HCT116 (cell line): ENCODE measurements around the gene KAT6B. TPM values are rescaled to one million over a fixed set of nuclear protein-coding genes. Genes with fewer than 3 reads are reported as not detected.
"Not testable (repeated sequence)": the region's sequence is repeated elsewhere in the genome, so short reads cannot be mapped to it uniquely, and the experiment has no call there.

ENCODE experiments used
- ATAC-seq: fragments of 200-7000 bp; cut with Tn5 transposase; 2 replicates; pipeline ENCODE4 v1.9.1; 2020; ENCODE audit warnings: mild to moderate bottlenecking, moderate library complexity
- BruUV-seq: library from RNA; stranded (reverse); fragments of 400-500 nt; replicated peaks from 2 replicates; lab custom pipeline; 2021; lab: Mats Ljungman, UMichigan
- CTCF ChIA-PET: fragments of 300-600 bp; sonication (Branson Sonifier 250); formaldehyde crosslinking; loops from one replicate; lab custom pipeline; 2021; ENCODE audit warnings: antibody characterized with exemption; lab: Charles Lee
- POLR2A ChIA-PET: fragments of 300-600, 350-600 bp; sonication (Branson Sonifier 250); formaldehyde crosslinking; loops from one replicate; lab custom pipeline; 2021; ENCODE audit warnings: antibody characterized with exemption; lab: Charles Lee
- RAD21 ChIA-PET, 2 experiments: fragments of 300-600 bp; sonication (Branson Sonifier 250); formaldehyde crosslinking; loops; one replicate each; lab custom pipeline; 2023; ENCODE audit warnings: low total read pairs in 2 of 2; ENCODE audit not compliant: uncharacterized antibody in 2 of 2, unreplicated experiment in 2 of 2, low non-redundant PET in 1 of 2; lab: Charles Lee
- DNase-seq: peaks from one replicate; pipeline ENCODE4 v3.0.0-alpha.2; 2010; ENCODE audit warnings: low read depth, low spot score
- H2AFZ ChIP-seq: fragments of 200-600 bp; shearing (Covaris generic), sonication (generic); 2 replicates; pipeline ENCODE4 v1.6.1; 2017; ENCODE audit warnings: low read depth, mixed run types, mixed read lengths, antibody characterized with exemption, low read length; ENCODE audit not compliant: poor library complexity, severe bottlenecking
- H3K27ac ChIP-seq: 2 replicates; pipeline ENCODE4 v1.5.1; 2012; ENCODE audit warnings: low read depth, low read length
- H3K27me3 ChIP-seq: fragments of 200-600 bp; sonication (generic); 2 replicates; pipeline ENCODE4 v1.6.1; 2016; ENCODE audit warnings: mixed run types, low read length, mixed read lengths; ENCODE audit not compliant: insufficient read depth
- H3K36me3 ChIP-seq, 2 experiments: fragments of 200-500 bp in 1 of 2; fragments of 200-600 bp in 1 of 2; sonication (Bioruptor generic) in 1 of 2; sonication (generic) in 1 of 2; 2 replicates each; pipeline versions ENCODE4 v1.5.1 to v1.6.1; 2014 to 2016; ENCODE audit warnings: low read length in 2 of 2, inconsistent platforms in 1 of 2, mixed read lengths in 1 of 2, mixed run types in 1 of 2; ENCODE audit not compliant: insufficient read depth in 2 of 2, control insufficient read depth in 1 of 2
- H3K4me1 ChIP-seq, 2 experiments: fragments of 200-600 bp in 1 of 2; sonication (generic) in 1 of 2; 2 replicates each; pipeline versions ENCODE4 v1.5.1 to v1.6.1; 2012 to 2017; ENCODE audit warnings: low read length in 2 of 2, inconsistent platforms in 1 of 2, mild to moderate bottlenecking in 1 of 2, mixed read lengths in 1 of 2, mixed run types in 1 of 2, moderate library complexity in 1 of 2; ENCODE audit not compliant: insufficient read depth in 2 of 2, control insufficient read depth in 1 of 2
- H3K4me2 ChIP-seq: fragments of 200-600 bp; sonication (generic); 2 replicates; pipeline ENCODE4 v1.6.1; 2017; ENCODE audit warnings: mixed run types, low read length, mixed read lengths
- H3K4me3 ChIP-seq, 2 experiments: fragments of 200-600 bp in 1 of 2; sonication (generic) in 1 of 2; replicated peaks in 1 of 2; 2 replicates each; pipeline ENCODE4 v1.5.1; 2011 to 2016; ENCODE audit warnings: low read length in 2 of 2, control low read depth in 1 of 2, low read depth in 1 of 2, mild to moderate bottlenecking in 1 of 2, mixed read lengths in 1 of 2, mixed run types in 1 of 2
- H3K79me2 ChIP-seq: fragments of 200-600 bp; sonication (generic); 2 replicates; pipeline ENCODE4 v1.6.1; 2017; ENCODE audit warnings: mild to moderate bottlenecking, mixed run types, low read length, moderate library complexity, mixed read lengths; ENCODE audit not compliant: insufficient read depth
- H3K9ac ChIP-seq: fragments of 200-600 bp; sonication (generic); 2 replicates; pipeline ENCODE4 v1.6.1; 2016; ENCODE audit warnings: low read length, mixed read lengths
- H3K9me2 ChIP-seq: fragments of 200-600 bp; sonication (generic), shearing (Covaris generic); 2 replicates; pipeline ENCODE4 v1.6.1; 2017; ENCODE audit warnings: mixed run types, mild to moderate bottlenecking, moderate library complexity; ENCODE audit not compliant: insufficient read depth
- H3K9me3 ChIP-seq, 2 experiments: fragments of 200-500 bp in 1 of 2; fragments of 200-600 bp in 1 of 2; sonication (Bioruptor generic) in 1 of 2; sonication (generic) in 1 of 2; 2 replicates each; pipeline ENCODE4 v1.6.1; 2014 to 2017; ENCODE audit warnings: low read length in 2 of 2, mixed read lengths in 2 of 2, inconsistent platforms in 1 of 2, low read depth in 1 of 2, mild to moderate bottlenecking in 1 of 2, mixed run types in 1 of 2, moderate library complexity in 1 of 2; ENCODE audit not compliant: control insufficient read depth in 1 of 2, insufficient read depth in 1 of 2
- H4K20me1 ChIP-seq: fragments of 200-600 bp; sonication (generic), shearing (Covaris generic); 2 replicates; pipeline ENCODE4 v1.6.1; 2017; ENCODE audit warnings: mixed run types, mild to moderate bottlenecking, moderate library complexity; ENCODE audit not compliant: insufficient read depth
- CBX3 ChIP-seq: IDR thresholded peaks from 2 replicates; pipeline ENCODE4 v1.6.1; 2012; ENCODE audit warnings: low read depth
- CEBPB ChIP-seq: IDR thresholded peaks from 2 replicates; pipeline ENCODE4 v1.6.1; 2012; ENCODE audit warnings: low read depth
- EGR1 ChIP-seq: IDR thresholded peaks from 2 replicates; pipeline ENCODE4 v1.6.1; 2012; ENCODE audit warnings: low read depth
- JUND ChIP-seq: IDR thresholded peaks from 2 replicates; pipeline ENCODE4 v1.6.1; 2012
- MAX ChIP-seq: IDR thresholded peaks from 2 replicates; pipeline ENCODE4 v1.6.1; 2012
- POLR2AphosphoS5 ChIP-seq: IDR thresholded peaks from 2 replicates; pipeline ENCODE4 v1.6.1; 2011; ENCODE audit warnings: mild to moderate bottlenecking, low read depth, low read length, moderate library complexity
- RAD21 ChIP-seq: IDR thresholded peaks from 2 replicates; pipeline ENCODE4 v1.6.1; 2012; ENCODE audit warnings: low read depth, mild to moderate bottlenecking
- SRF ChIP-seq: IDR thresholded peaks from 2 replicates; pipeline ENCODE4 v1.6.1; 2012; ENCODE audit warnings: low read depth
- YY1 ChIP-seq: IDR thresholded peaks from 2 replicates; pipeline ENCODE4 v1.6.1; 2011; ENCODE audit warnings: low read length, low read depth, moderate library complexity, mild to moderate bottlenecking; ENCODE audit not compliant: insufficient replicate concordance; ENCODE audit errors: extremely low read depth
- ZFX ChIP-seq: fragments of 450-650 bp; IDR thresholded peaks from 2 replicates; pipeline ENCODE4 v1.6.1; 2017
- ZNF274 ChIP-seq: fragments of 200-500 bp; sonication (Bioruptor generic); IDR thresholded peaks from 2 replicates; pipeline ENCODE4 v1.6.1; 2014; ENCODE audit warnings: mild to moderate bottlenecking, low read depth, low read length, inconsistent platforms
- intact Hi-C: fragments of 100-400 bp; cut with micrococcal nuclease; formaldehyde crosslinking; loops from 2 replicates; pipeline ENCODE4 v1.10.0; 2022
- total RNA-seq: library from RNA; stranded (reverse); gene quantifications from one replicate; pipeline ENCODE4 v1.2.1, GENCODE V29; 2021; ENCODE audit not compliant: unreplicated experiment
- TF ChIP-seq, protein P1 (sequence below): IDR thresholded peaks from 2 replicates; pipeline ENCODE4 v1.6.1; 2012
- TF ChIP-seq, protein P2 (sequence below): IDR thresholded peaks from 2 replicates; pipeline ENCODE4 v1.6.1; 2012; ENCODE audit warnings: low read depth

The KAT6B gene
- total RNA-seq, 1 experiment from 2014 or later = 17.8 TPM

DNA sequence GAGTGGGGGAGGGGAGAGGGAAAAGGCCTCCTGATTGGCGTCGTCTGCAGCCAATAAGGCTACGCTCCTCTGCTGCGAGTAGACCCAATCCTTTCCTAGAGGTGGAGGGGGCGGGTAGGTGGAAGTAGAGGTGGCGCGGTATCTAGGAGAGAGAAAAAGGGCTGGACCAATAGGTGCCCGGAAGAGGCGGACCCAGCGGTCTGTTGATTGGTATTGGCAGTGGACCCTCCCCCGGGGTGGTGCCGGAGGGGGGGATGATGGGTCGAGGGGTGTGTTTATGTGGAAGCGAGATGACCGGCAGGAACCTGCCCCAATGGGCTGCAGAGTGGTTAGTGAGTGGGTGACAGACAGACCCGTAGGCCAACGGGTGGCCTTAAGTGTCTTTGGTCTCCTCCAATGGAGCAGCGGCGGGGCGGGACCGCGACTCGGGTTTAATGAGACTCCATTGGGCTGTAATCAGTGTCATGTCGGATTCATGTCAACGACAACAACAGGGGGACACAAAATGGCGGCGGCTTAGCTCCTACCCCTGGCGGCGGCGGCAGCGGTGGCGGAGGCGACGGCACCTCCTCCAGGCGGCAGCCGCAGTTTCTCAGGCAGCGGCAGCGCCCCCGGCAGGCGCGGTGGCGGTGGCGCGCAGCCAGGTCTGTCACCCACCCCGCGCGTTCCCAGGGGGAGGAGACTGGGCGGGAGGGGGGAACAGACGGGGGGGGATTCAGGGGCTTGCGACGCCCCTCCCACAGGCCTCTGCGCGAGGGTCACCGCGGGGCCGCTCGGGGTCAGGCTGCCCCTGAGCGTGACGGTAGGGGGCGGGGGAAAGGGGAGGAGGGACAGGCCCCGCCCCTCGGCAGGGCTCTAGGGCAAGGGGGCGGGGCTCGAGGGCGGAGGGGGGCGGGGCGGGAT, at the start of gene KAT6B (continued):
- TF ChIP-seq ZNF274 (no peak), POLR2AphosphoS5 (peak; percentile 60)

GRCh38 chr10:74778436-74779094, 47.8 kb upstream of the KAT6B start:
- CTCF ChIA-PET = no interaction called here
- H2AFZ ChIP-seq = no peak overlapping the region
- H3K4me2 ChIP-seq = no peak overlapping the region
- POLR2A ChIA-PET = no interaction called here
- H3K9ac ChIP-seq = no peak overlapping the region
- peaks cover 0 to 5% of the 10 kb centered on the region in 2 experiments; a peak in 1 of 4 replicates for H3K9me3 ChIP-seq
- H3K9me2 ChIP-seq = no peaks in the 10 kb centered on the region
- RAD21 ChIA-PET = no interaction called here
- DNase-seq = no peak
- no peak for ATAC-seq
- H3K4me3 ChIP-seq = no peak overlapping the region
- BruUV-seq = no TSS peak
- no peak for TF ChIP-seq JUND
- TF ChIP-seq CEBPB = no peak
- no peak for TF ChIP-seq CBX3
- TF ChIP-seq, protein P1, sequence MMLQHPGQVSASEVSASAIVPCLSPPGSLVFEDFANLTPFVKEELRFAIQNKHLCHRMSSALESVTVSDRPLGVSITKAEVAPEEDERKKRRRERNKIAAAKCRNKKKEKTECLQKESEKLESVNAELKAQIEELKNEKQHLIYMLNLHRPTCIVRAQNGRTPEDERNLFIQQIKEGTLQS = no peak
- no peak for TF ChIP-seq MAX
- TF ChIP-seq, protein P2, sequence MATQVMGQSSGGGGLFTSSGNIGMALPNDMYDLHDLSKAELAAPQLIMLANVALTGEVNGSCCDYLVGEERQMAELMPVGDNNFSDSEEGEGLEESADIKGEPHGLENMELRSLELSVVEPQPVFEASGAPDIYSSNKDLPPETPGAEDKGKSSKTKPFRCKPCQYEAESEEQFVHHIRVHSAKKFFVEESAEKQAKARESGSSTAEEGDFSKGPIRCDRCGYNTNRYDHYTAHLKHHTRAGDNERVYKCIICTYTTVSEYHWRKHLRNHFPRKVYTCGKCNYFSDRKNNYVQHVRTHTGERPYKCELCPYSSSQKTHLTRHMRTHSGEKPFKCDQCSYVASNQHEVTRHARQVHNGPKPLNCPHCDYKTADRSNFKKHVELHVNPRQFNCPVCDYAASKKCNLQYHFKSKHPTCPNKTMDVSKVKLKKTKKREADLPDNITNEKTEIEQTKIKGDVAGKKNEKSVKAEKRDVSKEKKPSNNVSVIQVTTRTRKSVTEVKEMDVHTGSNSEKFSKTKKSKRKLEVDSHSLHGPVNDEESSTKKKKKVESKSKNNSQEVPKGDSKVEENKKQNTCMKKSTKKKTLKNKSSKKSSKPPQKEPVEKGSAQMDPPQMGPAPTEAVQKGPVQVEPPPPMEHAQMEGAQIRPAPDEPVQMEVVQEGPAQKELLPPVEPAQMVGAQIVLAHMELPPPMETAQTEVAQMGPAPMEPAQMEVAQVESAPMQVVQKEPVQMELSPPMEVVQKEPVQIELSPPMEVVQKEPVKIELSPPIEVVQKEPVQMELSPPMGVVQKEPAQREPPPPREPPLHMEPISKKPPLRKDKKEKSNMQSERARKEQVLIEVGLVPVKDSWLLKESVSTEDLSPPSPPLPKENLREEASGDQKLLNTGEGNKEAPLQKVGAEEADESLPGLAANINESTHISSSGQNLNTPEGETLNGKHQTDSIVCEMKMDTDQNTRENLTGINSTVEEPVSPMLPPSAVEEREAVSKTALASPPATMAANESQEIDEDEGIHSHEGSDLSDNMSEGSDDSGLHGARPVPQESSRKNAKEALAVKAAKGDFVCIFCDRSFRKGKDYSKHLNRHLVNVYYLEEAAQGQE = no peak
- no peak for TF ChIP-seq RAD21
- TF ChIP-seq SRF = no peak
- TF ChIP-seq YY1 = no peak
- no peak for TF ChIP-seq EGR1
- TF ChIP-seq POLR2AphosphoS5 = no peak
- no peak for TF ChIP-seq ZFX
- no peaks in the 10 kb centered on the region for H3K79me2 ChIP-seq
- 0 out of 4 replicates have a peak, but pooled peaks cover 0 to 3% of the 10 kb centered on the region in 2 experiments for H3K4me1 ChIP-seq
- intact Hi-C loops = no loop called here
- no peaks in the 10 kb centered on the region for H3K27me3 ChIP-seq
- H3K36me3 ChIP-seq = no peaks in the 10 kb centered on the region
- H3K27ac ChIP-seq = no peak overlapping the region
- no peaks in the 10 kb centered on the region for H4K20me1 ChIP-seq

- CTCF ChIA-PET, H3K4me3 ChIP-seq, H3K27me3 ChIP-seq, intact Hi-C loops, H3K4me2 ChIP-seq, H3K27ac ChIP-seq, H4K20me1 ChIP-seq, H3K9me3 ChIP-seq, BruUV-seq, H3K9me2 ChIP-seq, H3K4me1 ChIP-seq, H3K79me2 ChIP-seq, H2AFZ ChIP-seq, H3K36me3 ChIP-seq, RAD21 ChIA-PET, ATAC-seq, H3K9ac ChIP-seq, POLR2A ChIA-PET, DNase-seq: not testable (repeated sequence)
These were observed 44.5 kb upstream of the KAT6B start for GRCh38 chr10:74781870-74782269.
